Activated CD8-positive, alpha-beta memory T cell treated with anti-CD3 and anti-CD28 coated beads for 24 hours (primary cell): Measurements from ENCODE around the gene PASD1.
"Not testable (repeated sequence)": the region's sequence is repeated elsewhere in the genome, so short reads cannot be mapped to it uniquely, and the experiment has no call there.

Experiments used
- DNase-seq: peaks from one replicate; pipeline ENCODE4 v3.0.0-alpha.2; 2020

The PASD1 gene

GRCh38 chrX:151563449-151563848, at the start of gene PASD1:
TSS of gene PASD1 (plus strand) at chrX:151563675. CDS start at chrX:151601554, 37,879 bp downstream.
- no peak for DNase-seq

DNA sequence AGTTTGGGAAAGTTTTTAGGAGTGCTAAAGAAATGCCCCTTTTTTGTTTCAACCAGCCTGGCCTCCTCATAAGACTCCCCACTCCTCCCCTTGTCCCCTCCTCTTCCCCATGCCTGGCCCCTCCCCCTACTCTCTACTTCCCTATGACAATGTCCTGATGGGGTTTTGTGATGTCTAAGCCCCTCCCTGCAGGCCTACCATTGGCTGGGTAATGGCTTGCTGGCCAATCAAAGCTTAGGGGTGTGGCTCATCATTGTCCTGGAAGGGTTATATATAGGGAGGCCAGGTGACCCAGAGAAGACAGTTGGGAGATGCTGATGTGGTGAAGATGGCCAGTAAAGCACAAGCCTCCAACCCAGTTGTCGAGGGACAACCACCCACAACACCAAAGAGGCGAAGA, 48.2 kb upstream of the PASD1 start:
- DNase-seq: no peak

GRCh38 chrX:151516538-151517187, 46.8 kb upstream of the PASD1 start:
- no peak for DNase-seq

DNA sequence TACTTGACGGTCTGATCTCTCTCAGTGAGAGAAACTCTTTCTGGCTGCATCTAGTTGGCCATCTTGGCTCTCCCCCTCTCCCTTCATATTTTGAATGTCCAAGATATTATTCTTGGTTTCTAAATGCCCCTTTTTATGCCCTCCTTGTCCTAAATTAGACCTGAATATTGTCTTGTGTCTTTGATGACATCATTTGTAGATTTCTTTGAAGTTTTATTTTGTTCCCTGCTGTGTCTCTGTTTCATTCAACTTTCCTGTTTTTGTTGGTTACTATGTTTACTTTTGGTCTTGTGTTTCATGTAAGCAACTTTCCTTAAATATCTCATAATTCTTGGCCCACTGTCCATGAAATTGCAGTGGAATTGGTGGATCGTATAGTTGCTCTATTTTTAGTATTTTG, 46.1 kb upstream of the PASD1 start:
- DNase-seq: no peak

GRCh38 chrX:151523351-151523750, 40.1 kb upstream of the PASD1 start:
- DNase-seq: no peak

DNA sequence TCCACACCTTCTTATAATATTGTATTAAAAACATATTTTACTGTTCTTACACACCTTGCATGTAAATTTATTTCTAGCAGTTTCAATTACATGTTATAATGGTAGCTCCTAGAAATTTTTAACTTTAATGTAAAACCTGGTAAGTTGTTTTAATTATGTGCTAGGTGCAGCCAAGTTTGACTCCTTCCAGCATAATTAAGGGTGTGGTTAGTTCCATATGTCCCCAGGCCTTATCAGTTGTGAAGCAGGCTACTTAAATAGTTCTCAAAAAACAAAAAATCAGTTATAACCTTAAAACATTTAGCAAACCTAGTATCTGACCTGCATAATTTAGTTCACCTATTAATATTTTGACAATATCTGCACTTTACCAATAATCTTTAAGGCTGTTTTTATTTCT, 26.9 kb upstream of the PASD1 start:
- no peak for DNase-seq

DNA sequence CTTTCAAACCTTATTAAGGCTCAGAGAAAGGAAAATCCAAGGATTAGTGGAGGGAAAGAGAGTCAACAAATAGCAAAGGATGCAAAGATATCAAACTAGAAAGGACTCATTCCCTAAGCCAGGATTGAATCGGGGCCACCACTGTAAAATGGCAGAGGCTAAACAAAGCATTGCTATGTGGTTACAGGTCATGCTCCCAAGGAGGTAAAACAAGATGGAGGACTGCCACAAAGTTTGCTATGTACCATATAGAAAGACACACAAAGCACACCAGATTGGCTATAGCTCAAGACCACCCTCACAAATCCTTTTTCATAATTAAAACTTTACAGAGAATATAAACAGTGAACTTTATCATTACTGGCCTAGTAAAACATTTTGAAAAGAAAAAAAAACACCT, 25.9 kb upstream of the PASD1 start:
- DNase-seq: no peak

DNA sequence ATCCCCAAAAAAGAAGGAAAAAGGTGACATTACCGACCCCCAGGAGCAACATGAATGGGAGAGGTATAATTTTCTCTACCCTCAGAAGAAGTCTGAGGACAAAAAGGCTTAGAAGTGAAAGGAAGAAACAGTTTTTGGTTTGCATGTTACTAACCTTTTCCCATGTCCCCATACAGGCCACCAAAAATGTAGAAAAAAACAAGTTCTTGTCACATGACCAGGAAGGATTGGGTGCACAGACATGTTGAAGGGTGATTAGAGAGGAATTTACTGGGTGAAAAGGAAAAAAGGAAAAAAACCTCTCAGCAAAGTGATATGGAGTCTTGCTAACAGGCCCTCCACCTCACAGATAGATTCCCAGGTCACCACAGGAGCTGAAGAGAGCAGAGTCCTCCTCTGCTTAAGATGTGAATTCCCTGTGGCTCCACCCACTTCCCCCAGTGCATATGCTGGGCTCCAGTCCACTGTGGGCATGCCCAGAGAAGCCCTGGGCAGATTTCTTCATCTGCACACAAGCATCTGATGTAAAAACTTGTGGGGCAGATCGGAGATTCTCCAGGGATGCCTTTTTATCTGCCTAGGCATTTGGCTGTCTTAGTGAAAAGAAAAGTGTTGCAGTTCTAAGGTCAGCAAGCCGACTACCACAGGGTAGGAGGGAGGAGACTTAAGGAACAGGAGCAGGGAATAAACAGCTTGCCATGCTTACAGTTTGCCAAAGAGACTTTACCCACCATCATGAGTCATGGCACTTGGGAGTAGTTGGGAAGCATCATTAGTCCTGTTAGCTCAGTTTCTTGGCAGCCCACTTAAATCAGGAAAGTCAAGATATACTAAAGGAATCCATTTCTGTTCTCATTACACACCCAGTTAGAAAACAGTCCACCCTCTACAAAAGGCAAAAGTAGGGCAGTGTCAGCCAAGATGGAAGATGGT, 25.0 kb upstream of the PASD1 start:
- DNase-seq: no peak

DNA sequence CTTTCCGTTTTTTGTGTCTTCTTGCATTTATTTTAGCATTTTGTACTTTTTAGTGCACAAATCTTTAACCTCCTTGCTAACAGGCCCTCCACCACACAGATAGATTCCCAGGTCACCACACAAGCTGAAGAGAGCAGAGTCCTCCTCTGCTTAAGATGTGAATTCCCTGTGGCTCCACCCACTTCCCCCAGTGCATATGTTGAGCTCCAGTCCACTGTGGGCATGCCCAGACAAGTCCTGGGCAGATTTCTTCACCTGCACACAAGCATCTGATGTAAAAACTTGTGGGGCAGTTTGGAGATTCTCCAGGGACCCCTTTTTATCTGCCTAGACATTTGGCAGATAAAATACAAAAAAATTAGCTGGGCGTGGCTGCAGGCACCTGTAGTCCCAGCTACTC, 19.8 kb upstream of the PASD1 start:
- DNase-seq: no peak

DNA sequence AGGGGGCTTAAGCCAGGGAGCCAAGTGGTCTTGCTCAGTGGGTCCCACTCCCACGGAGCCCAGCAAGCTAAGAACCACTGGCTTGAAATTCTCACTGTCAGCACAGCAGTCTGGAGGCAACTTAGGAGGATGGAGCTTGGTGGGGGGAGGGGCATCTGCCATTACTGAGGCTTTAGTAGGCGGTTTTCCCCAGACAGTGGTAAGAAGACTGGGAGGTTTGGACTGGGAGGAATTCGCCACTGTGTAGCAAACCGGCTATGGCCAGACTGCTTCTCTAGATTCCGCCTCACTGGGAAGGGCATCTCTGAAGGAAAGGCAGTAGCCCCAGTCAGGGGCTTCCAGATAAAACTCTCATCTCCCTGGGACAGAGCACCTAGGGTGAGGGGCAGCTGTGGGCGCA, 17.2 kb upstream of the PASD1 start:
- DNase-seq: not testable (repeated sequence)

DNA sequence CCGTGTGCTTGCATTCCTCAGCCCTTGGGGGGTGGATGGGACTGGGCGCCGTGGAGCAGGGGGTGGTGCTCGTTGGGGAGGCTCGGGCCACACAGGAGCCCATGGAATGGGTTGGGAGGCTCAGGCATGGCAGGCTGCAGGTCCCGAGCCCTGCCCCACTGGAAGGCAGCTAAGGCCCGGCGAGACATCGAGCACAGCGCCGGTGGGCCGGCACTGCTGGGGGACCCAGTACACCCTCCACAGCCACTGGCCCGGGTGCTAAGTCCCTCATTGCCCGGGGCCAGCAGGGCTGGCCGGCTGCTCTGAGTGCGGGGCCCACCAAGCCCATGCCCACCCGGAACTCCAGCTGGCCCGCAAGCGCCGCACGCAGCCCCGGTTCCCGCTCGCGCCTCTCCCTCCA, 12.3 kb upstream of the PASD1 start:
- DNase-seq: not testable (repeated sequence)

GRCh38 chrX:151552743-151553142, 10.7 kb upstream of the PASD1 start:
- no peak for DNase-seq

DNA sequence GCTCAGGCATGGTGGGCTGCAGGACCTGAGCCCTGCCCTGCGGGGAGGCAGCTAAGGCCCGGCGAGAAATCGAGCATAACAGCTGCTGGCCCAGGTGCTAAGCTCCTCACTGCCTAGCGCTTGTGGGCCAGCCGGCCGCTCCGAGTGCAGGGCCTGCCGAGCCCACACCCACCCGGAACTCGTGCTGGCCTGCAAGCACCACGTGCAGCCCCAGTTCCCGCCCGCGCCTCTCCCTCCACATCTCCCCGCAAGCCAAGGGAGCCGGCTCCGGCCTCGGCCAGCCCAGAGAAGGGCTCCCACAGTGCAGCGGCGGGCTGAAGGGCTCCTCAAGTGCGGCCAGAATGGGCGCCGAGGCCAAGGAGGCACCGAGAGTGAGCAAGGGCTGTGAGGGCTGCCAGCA, 8.2 kb upstream of the PASD1 start:
- DNase-seq: not testable (repeated sequence)

GRCh38 chrX:151562485-151562884, 990 bp upstream of the PASD1 start:
- not testable (repeated sequence) for DNase-seq

DNA sequence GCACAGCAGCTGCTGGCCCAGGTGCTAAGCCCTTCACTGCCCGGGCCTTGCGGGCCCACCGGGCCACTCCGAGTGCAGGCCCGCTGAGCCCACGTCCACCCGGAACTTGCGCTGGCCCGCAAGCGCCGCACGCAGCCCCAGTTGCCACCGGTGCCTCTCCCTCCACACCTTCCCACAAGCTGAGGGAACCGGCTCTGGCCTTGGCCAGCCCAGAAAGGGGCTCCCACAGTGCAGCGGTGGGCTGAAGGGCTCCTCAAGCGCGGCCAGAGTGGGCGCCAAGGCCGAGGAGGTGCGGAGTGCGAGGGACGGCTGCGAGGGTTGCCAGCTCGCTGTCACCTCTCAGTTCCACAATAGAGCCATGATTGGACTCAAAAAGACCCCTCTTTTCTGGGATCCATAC, 472 bp upstream of the PASD1 start:
- DNase-seq: not testable (repeated sequence)

DNA sequence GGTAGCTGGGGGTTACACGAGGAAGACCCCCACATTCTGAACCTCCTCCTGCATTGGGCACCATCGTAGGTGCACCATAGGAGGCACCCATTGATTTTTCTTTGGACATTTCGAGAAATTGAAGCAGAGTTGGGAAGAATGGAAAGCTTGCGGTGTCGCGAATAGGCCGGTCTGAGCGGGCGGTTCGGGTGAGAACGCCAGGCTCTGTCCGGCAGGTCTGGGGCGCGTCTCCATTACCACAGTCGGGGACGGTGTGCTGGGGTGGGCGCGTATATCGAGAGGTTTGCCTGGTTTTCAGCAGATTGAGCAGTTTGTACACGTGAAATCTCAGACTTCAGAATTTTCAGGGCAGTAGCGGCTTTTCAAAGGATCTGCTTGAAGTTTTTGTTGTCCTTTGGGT, 560 bp downstream of the PASD1 start:
- DNase-seq: no peak

GRCh38 chrX:151566872-151567271, 3.4 kb downstream of the PASD1 start:
- DNase-seq: not testable (repeated sequence)

GRCh38 chrX:151570561-151570960, 7.1 kb downstream of the PASD1 start:
- no peak for DNase-seq

DNA sequence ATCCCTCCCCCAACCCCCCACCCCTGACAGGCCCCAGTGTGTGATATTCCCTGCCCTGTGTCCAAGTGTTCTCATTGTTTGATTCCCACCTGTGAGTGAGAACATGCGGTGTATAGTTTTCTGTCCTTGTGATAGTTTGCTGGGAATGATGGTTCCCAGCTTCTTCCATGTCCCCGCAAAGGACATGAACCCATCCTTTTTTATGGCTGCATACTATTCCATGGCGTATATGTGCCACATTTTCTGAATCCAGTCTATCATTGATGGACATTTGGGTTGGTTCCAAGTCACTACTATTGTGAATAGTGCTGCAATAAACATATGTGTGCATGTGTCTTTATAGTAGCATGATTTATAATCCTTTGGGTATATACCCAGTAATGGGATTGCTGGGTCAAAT, 29.9 kb downstream of the PASD1 start:
- not testable (repeated sequence) for DNase-seq

DNA sequence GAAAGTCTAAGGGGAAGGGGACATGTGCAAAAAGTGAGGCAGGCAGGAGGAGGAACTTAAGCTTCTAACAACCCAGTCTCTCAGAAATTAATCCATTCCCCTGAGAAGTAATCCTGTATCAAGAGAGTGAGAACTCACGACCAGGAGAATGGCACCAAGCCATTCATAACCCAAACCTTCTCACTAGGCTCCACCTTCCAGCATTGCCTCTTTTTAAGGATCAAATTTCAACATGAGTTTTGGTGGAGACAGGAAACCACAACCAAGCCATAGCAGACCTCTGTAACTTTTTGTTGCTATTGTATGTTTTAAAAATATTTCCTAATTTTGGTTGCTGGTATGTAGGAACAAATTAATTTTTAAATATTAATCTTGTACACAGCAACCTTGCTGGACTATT, 32.8 kb downstream of the PASD1 start:
- DNase-seq: no peak

GRCh38 chrX:151604931-151605330, 41.5 kb downstream of the PASD1 start:
- no peak for DNase-seq

GRCh38 chrX:151609222-151609621, 45.7 kb downstream of the PASD1 start:
- DNase-seq: no peak

DNA sequence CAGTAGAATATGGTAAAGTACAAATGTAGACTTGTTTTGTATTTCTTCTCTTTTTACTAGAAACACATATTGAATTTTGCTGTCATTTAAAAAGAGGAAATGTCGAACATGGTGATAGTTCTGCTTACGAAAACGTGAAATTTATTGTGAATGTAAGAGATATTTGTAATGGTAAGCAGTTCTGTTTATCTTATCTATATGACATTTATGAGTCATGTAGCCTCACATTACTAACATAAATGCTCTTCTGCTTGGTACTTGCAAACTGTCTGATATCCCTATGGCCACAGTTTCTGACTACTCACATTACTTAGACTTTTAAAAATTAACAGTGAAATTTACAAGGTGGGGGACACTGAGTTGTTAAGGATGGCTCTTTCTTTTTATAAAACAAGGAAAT, 57.9 kb downstream of the PASD1 start:
- no peak for DNase-seq

- DNase-seq: no peak
These were observed 61.2 kb downstream of the PASD1 start for GRCh38 chrX:151624677-151625076.
